ENCODE measurements around the gene MRAP2.
"Not testable (repeated sequence)": the region's sequence is repeated elsewhere in the genome, so short reads cannot be mapped to it uniquely, and the experiment has no call there.

DNA sequence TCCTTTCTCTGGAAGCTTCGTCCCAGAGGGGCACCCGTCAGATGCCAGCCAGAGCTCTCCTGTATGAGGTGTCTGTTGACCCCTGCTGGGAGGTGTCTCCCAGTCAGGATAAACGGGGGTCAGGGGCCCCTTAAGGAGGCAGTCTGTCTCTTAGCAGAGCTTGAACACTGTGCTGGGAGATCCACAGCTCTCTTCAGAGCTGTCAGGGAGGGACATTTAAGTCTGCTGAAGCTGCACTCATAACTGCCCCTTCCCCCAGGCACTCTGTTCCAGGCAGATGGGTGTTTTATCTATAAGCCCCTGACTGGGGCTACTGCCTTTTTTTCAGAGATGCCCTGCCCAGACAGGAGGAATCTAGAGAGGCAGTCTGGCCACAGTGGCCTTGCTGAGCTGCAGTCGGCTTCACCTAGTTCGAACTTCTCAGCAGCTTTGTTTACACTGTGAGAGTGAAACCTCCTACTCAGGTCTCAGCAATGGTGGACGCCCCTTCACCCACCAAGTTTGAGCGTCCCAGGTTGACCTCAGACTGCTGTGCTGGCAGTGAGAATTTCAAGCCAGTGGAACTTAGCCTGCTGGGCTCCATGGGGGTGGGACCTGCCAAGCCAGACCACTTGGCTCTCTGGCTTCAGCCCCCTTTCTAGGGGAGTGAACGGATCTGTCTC, 81.5 kb downstream of the MRAP2 start:
- TF ChIP-seq, protein P1, sequence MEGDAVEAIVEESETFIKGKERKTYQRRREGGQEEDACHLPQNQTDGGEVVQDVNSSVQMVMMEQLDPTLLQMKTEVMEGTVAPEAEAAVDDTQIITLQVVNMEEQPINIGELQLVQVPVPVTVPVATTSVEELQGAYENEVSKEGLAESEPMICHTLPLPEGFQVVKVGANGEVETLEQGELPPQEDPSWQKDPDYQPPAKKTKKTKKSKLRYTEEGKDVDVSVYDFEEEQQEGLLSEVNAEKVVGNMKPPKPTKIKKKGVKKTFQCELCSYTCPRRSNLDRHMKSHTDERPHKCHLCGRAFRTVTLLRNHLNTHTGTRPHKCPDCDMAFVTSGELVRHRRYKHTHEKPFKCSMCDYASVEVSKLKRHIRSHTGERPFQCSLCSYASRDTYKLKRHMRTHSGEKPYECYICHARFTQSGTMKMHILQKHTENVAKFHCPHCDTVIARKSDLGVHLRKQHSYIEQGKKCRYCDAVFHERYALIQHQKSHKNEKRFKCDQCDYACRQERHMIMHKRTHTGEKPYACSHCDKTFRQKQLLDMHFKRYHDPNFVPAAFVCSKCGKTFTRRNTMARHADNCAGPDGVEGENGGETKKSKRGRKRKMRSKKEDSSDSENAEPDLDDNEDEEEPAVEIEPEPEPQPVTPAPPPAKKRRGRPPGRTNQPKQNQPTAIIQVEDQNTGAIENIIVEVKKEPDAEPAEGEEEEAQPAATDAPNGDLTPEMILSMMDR (IDR thresholded peaks at IDR 0.05), result not testable (repeated sequence)
- TF ChIP-seq ZFX (IDR thresholded peaks at IDR 0.05; ENCODE audit: borderline replicate concordance), result not testable (repeated sequence)

All from 22Rv1 (cell line).